ENCODE data around the gene PRM1.

- TF ChIP-seq CTCF (IDR thresholded peaks at IDR 0.05 in 8 of 11, conservative IDR thresholded peaks at IDR 0.05 in 3 of 11): no peak
- no peak for TF ChIP-seq POLR2A (IDR thresholded peaks at IDR 0.05)
- no peak for TF ChIP-seq POLR2AphosphoS5 (IDR thresholded peaks at IDR 0.05)
Measured at GRCh38 chr16:11262915-11263314, 18.2 kb downstream of the PRM1 start.

Data from spleen (tissue), 7 donors.